GM18508 (cell line): ENCODE measurements around the gene PCDHB3.
"Not testable (repeated sequence)": the region's sequence is repeated elsewhere in the genome, so short reads cannot be mapped to it uniquely, and the experiment has no call there.

Source experiments
- ATAC-seq: cut with Tn5 transposase; IDR thresholded peaks from one replicate; pipeline ENCODE4 v1.9.1; 2021; ENCODE audit warnings: moderate number of reproducible peaks; ENCODE audit not compliant: insufficient read depth, unreplicated experiment

PCDHB3 gene

DNA sequence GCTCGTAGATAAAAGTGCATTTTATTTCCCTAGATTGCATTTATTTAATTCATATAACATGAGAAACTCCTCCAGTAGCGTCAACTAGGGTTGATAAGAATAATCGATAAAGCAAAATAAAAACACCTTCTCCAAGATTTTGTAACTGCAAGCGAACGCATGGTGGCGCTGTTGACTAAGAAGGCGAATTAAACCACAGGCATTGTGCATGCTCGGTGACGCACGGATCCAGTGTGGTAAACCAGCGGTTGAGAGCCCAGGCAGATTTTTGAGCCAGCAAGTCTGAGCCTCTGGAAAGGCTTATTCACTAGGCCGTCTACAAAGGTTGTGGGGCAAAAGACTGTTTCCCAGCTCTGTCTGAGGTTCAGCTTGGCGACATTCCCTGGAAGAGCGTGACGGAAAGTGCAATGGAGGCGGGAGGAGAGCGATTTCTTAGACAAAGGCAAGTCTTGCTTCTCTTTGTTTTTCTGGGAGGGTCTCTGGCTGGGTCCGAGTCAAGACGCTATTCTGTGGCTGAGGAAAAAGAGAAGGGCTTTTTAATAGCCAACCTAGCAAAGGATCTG lies at the start of gene PCDHB3:
TSS of gene PCDHB3 (plus strand) at position 231 of the 563 bp plus-strand sequence. CDS start at position 408, 177 bp downstream.
- ATAC-seq: no peak

DNA sequence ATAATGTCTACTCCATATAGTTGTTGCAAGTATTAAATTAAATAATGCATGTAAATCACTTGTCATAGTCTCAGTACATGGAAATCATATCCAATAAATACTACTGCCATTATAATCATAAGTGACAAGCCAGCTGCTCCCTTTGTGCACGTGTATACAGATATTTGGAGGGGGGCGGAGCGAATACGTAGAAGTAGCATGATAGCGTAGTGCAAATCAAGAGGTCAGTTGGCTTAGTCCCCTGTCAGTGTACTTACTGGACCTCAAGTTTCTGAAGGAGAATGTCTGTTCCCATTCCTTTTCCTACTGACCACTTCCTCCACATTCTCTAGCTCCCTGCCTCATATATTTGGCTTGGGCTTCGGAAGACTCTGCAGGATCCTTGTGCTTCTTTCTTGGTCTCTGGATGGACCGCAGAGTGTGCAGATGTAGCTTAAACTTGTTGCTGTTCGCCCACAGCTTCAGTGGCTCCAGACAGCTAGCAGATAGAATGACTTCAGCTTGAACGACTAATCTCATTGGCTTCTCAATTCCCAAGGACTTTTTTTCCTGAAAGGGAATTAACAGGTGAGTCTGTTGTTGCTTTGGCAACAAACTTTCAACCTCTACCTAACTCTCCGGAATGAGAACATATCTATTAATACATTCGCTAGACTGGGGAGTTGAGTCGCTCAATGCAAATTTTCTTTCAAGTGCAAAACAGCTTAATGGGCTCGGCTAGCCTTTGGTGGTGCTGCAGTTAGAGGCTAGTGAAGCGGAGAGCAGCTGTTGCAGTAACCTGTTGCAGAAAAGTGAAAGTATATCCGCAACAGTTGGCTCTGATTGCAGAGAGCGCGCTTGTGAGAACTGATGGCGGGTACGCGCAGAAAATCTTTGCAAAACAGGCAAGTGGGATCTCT lies 49.4 kb upstream of the PCDHB3 start, which contains the start of gene PCDHB1:
TSS of gene PCDHB1 (plus strand) at position 753 of the 899 bp plus-strand sequence. CDS start at position 850, 97 bp downstream.
- no peak for ATAC-seq

DNA sequence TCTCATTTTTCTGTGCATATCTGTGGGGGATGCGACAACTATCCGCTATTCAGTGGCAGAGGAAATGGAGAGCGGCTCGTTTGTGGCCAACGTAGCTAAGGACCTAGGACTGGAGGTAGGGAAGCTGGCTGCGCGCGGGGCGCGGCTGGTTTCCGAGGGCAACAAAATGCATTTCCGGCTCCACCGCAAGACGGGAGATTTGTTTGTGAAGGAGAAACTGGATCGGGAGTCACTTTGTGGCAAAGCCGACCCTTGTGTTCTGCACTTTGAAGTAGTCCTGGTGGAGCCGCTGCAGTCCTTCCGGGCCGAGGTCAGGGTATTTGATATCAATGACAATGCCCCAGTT lies 48.8 kb upstream of the PCDHB3 start:
- ATAC-seq: no peak

DNA sequence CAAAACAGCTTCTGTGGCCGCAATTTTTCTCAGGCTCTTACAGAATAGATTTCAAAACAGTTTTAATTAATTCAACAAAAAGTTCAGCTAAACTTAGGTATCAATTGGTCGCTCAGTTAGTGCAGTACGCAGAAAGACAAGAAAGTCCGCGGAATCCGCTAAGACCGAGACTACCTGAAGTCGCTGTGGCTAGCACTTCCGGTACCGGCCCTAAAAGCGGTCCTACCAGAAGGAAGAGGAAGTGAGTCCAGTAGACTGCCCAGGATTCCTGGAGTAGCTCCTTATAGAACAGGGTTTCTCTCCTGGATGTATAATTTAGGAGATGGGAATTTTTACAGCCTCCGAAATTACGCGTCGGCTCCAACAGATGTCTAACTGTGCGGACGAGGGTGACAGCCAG lies 22.4 kb upstream of the PCDHB3 start:
- no peak for ATAC-seq

DNA sequence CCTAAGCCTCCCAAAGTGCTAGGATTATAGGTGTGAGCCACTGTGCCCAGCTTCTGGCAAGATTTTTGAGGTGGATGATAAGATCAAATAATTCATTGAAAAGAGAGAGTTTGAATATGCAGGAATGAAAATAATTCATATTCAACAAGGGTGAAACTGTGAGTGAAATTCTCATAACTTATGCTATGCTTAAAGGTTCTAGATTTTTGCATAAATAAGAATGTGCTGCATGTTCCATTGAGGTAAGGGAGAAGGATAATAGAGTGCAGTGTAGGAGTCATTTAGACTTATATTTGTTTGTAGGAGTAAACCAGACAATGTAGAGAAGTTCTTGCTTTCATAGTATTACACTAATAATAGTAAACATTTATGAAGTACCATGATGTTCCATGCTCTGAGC lies 18.0 kb upstream of the PCDHB3 start:
- ATAC-seq: no peak

DNA sequence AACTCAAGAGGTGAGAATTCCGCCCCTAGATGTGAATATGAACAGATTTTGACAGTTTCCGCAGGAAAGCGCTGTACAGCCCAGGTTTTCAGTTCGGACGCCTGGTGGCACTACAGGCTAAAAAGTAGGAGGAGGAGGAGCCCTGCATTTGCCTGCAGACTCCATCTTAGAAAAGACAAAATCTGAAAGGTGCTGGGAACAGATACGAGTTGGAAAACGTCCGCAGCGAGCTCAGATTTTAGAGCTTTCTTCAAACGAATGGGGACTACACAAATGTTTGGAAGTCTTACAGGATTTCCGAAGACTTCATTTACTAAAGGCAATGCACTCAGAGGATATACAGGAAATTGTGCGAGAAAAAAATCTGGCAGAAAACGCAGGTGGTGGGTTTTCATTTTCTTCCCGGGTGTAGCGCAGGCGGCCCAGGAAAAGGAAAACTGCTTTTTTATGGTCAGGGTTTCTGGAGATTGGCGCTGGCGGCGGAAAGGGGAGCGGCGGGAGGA lies 15.7 kb upstream of the PCDHB3 start:
- ATAC-seq: no peak

DNA sequence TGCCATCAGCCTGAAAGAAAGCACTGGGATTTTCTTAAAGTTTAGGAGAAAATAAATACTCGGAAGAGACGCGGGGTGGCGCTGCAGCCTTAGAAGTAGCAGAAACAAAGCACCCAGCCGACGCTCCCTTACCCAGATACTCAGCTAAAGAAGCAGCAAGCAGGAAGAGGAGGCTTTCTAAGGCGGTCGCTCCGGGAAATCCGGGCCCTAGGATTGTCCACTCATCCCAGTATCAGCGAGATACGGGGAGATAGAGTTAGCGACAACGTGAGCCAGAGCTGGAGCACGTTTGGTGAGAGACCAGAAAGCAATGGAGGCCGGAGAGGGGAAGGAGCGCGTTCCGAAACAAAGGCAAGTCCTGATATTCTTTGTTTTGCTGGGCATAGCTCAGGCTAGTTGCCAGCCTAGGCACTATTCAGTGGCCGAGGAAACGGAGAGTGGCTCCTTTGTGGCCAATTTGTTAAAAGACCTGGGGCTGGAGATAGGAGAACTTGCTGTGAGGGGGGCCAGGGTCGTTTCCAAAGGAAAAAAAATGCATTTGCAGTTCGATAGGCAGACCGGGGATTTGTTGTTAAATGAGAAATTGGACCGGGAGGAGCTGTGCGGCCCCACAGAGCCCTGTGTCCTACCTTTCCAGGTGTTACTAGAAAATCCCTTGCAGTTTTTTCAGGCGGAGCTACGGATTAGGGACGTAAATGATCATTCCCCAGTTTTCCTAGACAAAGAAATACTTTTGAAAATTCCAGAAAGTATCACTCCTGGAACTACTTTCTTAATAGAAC lies 5.6 kb upstream of the PCDHB3 start, which contains the start of gene PCDHB2:
TSS of gene PCDHB2 (plus strand) at position 135 of the 782 bp plus-strand sequence. CDS start at position 311, 176 bp downstream.
- ATAC-seq: no peak

DNA sequence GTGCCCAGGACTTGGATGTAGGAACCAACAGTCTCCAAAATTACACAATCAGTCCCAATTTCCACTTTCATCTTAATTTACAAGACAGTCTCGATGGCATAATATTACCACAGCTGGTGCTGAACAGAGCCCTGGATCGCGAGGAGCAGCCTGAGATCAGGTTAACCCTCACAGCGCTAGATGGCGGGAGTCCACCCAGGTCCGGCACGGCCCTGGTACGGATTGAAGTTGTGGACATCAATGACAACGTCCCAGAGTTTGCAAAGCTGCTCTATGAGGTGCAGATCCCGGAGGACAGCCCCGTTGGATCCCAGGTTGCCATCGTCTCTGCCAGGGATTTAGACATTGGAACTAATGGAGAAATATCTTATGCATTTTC lies 5.0 kb upstream of the PCDHB3 start:
- no peak for ATAC-seq

DNA sequence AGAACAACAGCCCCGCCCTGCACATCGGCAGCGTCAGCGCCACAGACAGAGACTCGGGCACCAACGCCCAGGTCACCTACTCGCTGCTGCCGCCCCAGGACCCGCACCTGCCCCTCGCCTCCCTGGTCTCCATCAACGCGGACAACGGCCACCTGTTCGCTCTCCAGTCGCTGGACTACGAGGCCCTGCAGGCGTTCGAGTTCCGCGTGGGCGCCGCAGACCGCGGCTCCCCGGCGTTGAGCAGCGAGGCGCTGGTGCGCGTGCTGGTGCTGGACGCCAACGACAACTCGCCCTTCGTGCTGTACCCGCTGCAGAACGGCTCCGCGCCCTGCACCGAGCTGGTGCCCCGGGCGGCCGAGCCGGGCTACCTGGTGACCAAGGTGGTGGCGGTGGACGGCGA lies 4.1 kb upstream of the PCDHB3 start:
- ATAC-seq: not testable (repeated sequence)

DNA sequence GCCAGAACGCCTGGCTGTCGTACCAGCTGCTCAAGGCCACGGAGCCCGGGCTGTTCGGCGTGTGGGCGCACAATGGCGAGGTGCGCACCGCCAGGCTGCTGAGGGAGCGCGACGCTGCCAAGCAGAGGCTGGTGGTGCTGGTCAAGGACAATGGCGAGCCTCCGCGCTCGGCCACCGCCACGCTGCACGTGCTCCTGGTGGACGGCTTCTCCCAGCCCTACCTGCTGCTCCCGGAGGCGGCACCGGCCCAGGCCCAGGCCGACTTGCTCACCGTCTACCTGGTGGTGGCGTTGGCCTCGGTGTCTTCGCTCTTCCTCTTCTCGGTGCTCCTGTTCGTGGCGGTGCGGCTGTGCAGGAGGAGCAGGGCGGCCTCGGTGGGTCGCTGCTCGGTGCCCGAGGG lies 3.7 kb upstream of the PCDHB3 start:
- not testable (repeated sequence) for ATAC-seq

DNA sequence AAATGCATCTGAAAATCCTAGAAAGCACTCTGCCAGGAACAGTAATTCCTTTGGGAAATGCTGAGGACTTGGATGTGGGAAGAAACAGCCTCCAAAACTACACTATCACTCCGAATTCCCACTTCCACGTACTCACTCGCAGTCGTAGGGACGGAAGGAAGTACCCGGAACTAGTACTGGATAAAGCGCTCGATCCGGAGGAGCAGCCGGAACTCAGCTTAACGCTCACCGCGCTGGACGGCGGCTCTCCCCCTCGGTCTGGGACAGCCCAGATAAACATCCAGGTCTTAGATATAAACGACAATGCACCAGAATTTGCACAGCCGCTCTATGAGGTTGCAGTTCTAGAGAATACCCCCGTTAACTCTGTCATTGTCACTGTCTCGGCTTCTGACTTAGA lies 786 bp downstream of the PCDHB3 start:
- no peak for ATAC-seq

DNA sequence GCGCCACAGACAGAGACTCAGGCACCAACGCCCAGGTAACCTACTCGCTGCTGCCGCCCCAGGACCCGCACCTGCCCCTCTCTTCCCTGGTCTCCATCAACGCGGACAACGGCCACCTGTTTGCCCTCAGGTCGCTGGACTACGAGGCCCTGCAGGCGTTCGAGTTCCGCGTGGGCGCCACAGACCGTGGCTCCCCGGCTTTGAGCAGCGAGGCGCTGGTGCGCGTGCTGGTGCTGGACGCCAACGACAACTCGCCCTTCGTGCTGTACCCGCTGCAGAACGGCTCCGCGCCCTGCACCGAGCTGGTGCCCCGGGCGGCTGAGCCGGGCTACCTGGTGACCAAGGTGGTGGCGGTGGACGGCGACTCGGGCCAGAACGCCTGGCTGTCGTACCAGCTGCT lies 1.8 kb downstream of the PCDHB3 start:
- not testable (repeated sequence) for ATAC-seq

DNA sequence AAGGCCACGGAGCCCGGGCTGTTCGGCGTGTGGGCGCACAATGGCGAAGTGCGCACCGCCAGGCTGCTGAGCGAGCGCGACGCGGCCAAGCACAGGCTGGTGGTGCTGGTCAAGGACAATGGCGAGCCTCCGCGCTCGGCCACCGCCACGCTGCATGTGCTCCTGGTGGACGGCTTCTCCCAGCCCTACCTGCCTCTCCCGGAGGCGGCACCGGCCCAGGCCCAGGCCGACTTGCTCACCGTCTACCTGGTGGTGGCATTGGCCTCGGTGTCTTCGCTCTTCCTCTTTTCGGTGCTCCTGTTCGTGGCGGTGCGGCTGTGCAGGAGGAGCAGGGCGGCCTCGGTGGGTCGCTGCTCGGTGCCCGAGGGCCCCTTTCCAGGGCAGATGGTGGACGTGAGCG lies 2.2 kb downstream of the PCDHB3 start:
- ATAC-seq: not testable (repeated sequence)

DNA sequence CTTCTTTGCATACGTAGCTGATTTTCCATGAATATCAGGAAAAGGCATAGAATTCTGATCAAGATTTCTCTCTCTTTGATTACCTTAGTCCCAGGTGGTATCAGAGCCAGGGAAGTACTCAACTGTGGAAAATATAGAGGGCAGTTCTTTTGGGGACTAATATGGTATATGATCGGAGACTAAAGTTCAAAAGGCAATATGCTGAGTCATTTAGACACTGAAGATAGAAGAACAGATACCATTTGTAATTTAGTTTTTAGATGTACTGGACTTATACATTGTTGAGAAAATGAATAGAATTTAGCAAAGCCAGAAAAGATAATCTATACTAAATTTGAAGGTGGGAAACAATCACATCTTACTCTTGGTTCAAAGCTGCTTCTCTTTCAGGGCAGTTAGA lies 5.1 kb downstream of the PCDHB3 start:
- ATAC-seq: no peak

DNA sequence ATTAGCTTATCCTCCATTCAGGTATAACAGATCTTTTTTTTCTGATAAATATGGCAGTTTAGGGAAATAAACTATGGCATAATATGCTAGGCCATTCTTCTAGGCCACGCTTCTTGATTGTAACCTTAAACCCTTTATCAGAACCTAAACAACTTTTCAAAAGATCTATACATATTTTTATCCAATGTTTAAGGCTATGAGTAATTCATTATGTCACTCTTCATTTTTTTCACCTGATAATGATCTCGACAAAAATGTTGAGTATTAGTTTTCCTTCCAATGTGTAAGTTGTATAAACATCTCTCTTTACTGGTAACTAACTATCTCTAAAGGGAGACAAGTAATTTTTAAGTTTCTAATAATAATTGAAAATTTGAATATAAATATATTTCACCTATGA lies 19.0 kb downstream of the PCDHB3 start:
- ATAC-seq: no peak

DNA sequence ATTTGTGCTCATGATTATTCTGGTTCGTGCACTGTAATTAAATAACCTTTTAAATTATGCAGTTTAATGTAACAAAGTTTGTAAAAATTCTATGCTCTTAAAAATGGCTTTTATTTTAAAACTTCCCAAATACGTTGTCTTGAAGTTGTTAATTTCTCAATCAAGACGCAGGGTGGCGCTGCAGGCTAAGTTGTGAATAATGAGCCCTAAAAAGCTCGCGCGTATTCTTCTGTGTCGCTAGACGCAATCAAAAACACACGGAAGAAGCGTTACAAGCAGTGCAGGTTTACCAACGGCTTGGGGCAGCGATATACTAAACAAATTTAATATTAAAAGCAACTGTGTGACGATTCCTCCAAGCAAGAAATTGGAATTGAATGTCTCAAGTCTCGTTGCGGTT lies 21.3 kb downstream of the PCDHB3 start, which contains the start of gene PCDHB4:
TSS of gene PCDHB4 (plus strand) at position 256 of the 400 bp plus-strand sequence. CDS start 181 bp downstream, outside the sequence.
- ATAC-seq: no peak

DNA sequence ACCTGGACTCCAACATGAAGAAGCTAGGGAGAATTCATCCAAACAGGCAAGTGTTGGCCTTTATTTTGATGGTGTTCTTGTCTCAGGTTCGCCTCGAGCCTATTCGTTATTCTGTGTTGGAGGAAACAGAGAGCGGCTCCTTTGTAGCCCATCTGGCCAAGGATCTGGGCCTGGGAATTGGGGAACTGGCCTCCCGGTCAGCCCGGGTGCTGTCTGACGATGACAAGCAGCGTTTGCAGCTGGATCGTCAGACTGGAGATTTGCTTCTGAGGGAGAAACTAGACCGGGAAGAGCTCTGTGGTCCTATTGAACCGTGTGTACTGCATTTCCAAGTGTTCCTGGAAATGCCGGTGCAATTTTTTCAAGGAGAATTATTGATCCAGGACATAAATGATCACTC lies 21.7 kb downstream of the PCDHB3 start:
- ATAC-seq: no peak

DNA sequence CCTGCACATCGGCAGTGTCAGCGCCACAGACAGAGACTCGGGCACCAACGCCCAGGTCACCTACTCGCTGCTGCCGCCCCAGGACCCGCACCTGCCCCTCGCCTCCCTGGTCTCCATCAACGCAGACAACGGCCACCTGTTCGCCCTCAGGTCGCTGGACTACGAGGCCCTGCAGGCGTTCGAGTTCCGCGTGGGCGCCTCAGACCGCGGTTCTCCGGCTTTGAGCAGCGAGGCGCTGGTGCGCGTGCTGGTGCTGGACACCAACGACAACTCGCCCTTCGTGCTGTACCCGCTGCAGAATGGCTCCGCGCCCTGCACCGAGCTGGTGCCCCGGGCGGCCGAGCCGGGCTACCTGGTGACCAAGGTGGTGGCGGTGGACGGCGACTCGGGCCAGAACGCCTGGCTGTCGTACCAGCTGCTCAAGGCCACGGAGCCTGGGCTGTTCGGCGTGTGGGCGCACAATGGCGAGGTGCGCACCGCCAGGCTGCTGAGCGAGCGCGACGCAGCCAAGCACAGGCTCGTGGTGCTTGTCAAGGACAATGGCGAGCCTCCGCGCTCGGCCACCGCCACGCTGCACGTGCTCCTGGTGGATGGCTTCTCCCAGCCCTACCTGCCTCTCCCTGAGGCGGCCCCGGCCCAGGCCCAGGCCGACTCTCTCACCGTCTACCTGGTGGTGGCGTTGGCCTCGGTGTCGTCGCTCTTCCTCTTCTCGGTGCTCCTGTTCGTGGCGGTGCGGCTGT lies 23.3 kb downstream of the PCDHB3 start:
- ATAC-seq: not testable (repeated sequence)

DNA sequence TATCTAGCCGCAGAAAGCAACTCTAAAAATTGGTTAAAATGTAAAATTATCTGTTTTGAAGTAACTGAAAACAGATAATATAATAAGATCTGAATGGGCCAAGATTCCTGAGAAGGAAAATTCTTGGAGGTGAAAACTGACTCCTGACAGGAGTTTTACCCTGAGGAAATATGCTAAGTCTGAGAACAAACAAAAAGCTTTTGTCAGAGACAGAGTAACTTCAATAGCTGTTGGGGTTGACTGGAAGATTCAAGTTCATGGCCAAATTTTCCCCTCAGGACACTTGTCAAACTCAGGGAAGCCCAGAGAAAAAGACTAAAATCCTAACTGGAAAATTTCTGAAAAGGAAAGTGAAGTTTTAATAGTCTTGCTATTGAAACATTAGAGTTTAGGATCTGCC lies 27.0 kb downstream of the PCDHB3 start:
- ATAC-seq: no peak
